Neural progenitor cell (in vitro differentiated cells): ENCODE data around the gene PLAC1. TPM values are rescaled to one million over a fixed set of nuclear protein-coding genes. Genes with fewer than 3 reads are reported as not detected.

ENCODE experiments used
- DNase-seq: peaks from one replicate; pipeline ENCODE4 v3.0.0-alpha.2; 2016; ENCODE audit warnings: low spot score
- H2AFZ ChIP-seq: fragments of 200-600 bp; sonication (generic); replicated peaks from 2 replicates; pipeline ENCODE4 v1.6.1; 2016; ENCODE audit warnings: antibody characterized with exemption
- H3F3A ChIP-seq: fragments of 200-600 bp; sonication (generic); 2 replicates; pipeline ENCODE4 v1.6.1; 2016; ENCODE audit warnings: antibody characterized with exemption, low read depth
- H3K27ac ChIP-seq: fragments of 200-600 bp; sonication (generic); 2 replicates; pipeline ENCODE4 v1.5.1; 2016; ENCODE audit warnings: mild to moderate bottlenecking
- H3K27me3 ChIP-seq: fragments of 200-600 bp; sonication (generic); 2 replicates; pipeline ENCODE4 v1.6.1; 2016; ENCODE audit warnings: mild to moderate bottlenecking, moderate library complexity
- H3K36me3 ChIP-seq: fragments of 200-600 bp; sonication (generic); 2 replicates; pipeline ENCODE4 v1.5.1; 2016
- H3K4me1 ChIP-seq: fragments of 200-600 bp; sonication (generic); 2 replicates; pipeline ENCODE4 v1.6.1; 2016; ENCODE audit warnings: mixed run types
- H3K4me2 ChIP-seq: fragments of 200-600 bp; sonication (generic); 2 replicates; pipeline ENCODE4 v1.6.1; 2016
- H3K4me3 ChIP-seq: fragments of 200-600 bp; sonication (generic); 2 replicates; pipeline ENCODE4 v1.5.1; 2016
- H3K79me2 ChIP-seq: fragments of 200-600 bp; sonication (generic); 2 replicates; pipeline ENCODE4 v1.6.1; 2016; ENCODE audit warnings: low read depth
- H3K9ac ChIP-seq: fragments of 200-600 bp; sonication (generic); 2 replicates; pipeline ENCODE4 v1.6.1; 2016
- H3K9me3 ChIP-seq: fragments of 200-600 bp; sonication (generic); 2 replicates; pipeline ENCODE4 v1.5.1; 2016; ENCODE audit warnings: low read depth
- H4K20me1 ChIP-seq: fragments of 200-600 bp; sonication (generic); 2 replicates; pipeline ENCODE4 v1.6.1; 2016; ENCODE audit warnings: low read depth
- H3K27ac Mint-ChIP-seq: 3 replicates; pipeline ENCODE4 v1.8.0; 2021; ENCODE audit warnings: mixed read lengths
- H3K27me3 Mint-ChIP-seq: 2 replicates; pipeline ENCODE4 v1.8.0; 2022; ENCODE audit warnings: low read depth, mild to moderate bottlenecking, inconsistent platforms, moderate library complexity, mixed read lengths; ENCODE audit not compliant: insufficient read depth
- H3K36me3 Mint-ChIP-seq: 3 replicates; pipeline ENCODE4 v1.8.0; 2021; ENCODE audit warnings: mixed read lengths
- H3K4me1 Mint-ChIP-seq: 3 replicates; pipeline ENCODE4 v1.8.0; 2021; ENCODE audit warnings: mixed read lengths
- H3K4me3 Mint-ChIP-seq: 3 replicates; pipeline ENCODE4 v1.8.0; 2021; ENCODE audit warnings: mild to moderate bottlenecking, moderate library complexity, mixed read lengths
- H3K9me3 Mint-ChIP-seq: 3 replicates; pipeline ENCODE4 v1.8.0; 2020; ENCODE audit warnings: mixed read lengths
- EZH2 ChIP-seq: fragments of 200-600 bp; sonication (generic); IDR thresholded peaks from 2 replicates; pipeline ENCODE4 v1.6.1; 2017; ENCODE audit warnings: antibody characterized with exemption, mild to moderate bottlenecking, moderate library complexity
- EZH2phosphoT487 ChIP-seq: fragments of 200-600 bp; sonication (generic); IDR thresholded peaks from 2 replicates; pipeline ENCODE4 v1.6.1; 2017; ENCODE audit warnings: antibody characterized with exemption
- total RNA-seq: library from RNA; depleted of rRNA; stranded (reverse); fragments of >200 nt; gene quantifications from 2 replicates; pipeline ENCODE4 v1.2.3, GENCODE V29; 2015; ENCODE audit warnings: low replicate concordance
- TF ChIP-seq, protein P1 (sequence below): fragments of 200-600 bp; sonication (generic); IDR thresholded peaks from 2 replicates; pipeline ENCODE4 v1.5.1; 2017; ENCODE audit warnings: antibody characterized with exemption, mild to moderate bottlenecking

The PLAC1 gene
- total RNA-seq, 1 donor from 2014 or later: not detected

DNA sequence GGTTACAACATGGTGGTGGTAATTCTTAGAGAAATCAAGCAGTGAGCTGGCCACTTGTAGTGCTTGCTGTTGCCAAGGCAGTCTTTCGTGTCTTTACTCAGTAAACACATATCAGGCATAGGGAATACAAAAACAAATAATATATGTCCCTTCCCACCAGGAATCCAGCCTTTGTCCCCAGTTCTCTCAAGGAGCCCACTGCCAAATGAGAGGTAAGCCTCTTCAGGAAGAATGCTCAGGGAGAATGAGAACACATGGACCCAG is 421 bp upstream of the PLAC1 start:
- Histone ChIP-seq H3K36me3 (no peaks in the 10 kb centered on the region), H3K27ac (no peak overlapping the region), H3K27me3 (no peaks in the 10 kb centered on the region), H3K4me2 (no peak overlapping the region), H3K4me1 (no peaks in the 10 kb centered on the region), H3K79me2 (no peaks in the 10 kb centered on the region), H3K4me3 (no peak overlapping the region), H3F3A (no peaks in the 10 kb centered on the region), H2AFZ (no peak overlapping the region), H3K9ac (no peak overlapping the region), H4K20me1 (no peaks in the 10 kb centered on the region), H3K9me3 (no peaks in the 10 kb centered on the region)
- DNase-seq: no peak
- TF ChIP-seq, protein P1, sequence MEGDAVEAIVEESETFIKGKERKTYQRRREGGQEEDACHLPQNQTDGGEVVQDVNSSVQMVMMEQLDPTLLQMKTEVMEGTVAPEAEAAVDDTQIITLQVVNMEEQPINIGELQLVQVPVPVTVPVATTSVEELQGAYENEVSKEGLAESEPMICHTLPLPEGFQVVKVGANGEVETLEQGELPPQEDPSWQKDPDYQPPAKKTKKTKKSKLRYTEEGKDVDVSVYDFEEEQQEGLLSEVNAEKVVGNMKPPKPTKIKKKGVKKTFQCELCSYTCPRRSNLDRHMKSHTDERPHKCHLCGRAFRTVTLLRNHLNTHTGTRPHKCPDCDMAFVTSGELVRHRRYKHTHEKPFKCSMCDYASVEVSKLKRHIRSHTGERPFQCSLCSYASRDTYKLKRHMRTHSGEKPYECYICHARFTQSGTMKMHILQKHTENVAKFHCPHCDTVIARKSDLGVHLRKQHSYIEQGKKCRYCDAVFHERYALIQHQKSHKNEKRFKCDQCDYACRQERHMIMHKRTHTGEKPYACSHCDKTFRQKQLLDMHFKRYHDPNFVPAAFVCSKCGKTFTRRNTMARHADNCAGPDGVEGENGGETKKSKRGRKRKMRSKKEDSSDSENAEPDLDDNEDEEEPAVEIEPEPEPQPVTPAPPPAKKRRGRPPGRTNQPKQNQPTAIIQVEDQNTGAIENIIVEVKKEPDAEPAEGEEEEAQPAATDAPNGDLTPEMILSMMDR: no peak
- no peak for TF ChIP-seq EZH2phosphoT487
- TF ChIP-seq EZH2: no peak
- Mint-ChIP-seq H3K27ac (no peak overlapping the region), H3K4me1 (no peaks in the 10 kb centered on the region), H3K9me3 (no peaks in the 10 kb centered on the region), H3K36me3 (no peaks in the 10 kb centered on the region), H3K4me3 (no peak overlapping the region), H3K27me3 (peaks cover 2% of the 10 kb centered on the region)

DNA sequence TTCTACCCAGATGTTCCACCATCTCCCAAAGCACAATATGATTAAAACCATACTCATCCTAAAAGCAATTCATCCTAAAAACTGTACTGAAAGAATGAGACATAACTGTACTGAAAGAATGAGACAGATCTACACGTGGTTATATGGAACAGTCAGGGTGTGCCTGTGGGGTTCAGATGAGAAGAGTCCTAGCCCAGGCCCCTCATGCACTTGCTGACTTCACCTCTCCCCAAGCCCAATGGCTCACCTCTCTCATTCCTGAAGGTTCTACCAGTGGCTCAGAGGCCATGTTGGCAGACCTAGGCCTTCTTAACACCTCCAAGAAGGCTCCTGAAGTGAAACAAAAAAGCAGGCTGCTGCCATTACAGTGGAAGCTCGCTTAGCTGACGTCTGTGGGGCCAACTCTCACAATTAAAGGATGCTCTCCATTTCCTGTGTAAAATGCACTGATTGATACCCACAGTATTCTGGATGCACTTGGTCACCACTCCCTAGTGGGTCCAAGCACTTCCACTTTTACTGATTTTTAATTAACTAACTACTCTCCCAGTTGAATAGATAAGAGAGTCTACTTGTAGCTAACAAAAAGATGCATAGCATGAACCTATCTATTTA is 3.8 kb downstream of the PLAC1 start:
- Mint-ChIP-seq H3K9me3 (no peaks in the 10 kb centered on the region), H3K36me3 (no peaks in the 10 kb centered on the region), H3K4me1 (no peaks in the 10 kb centered on the region), H3K27ac (no peak overlapping the region), H3K27me3 (peaks cover 4% of the 10 kb centered on the region), H3K4me3 (no peak overlapping the region)
- Histone ChIP-seq H3K4me3 (no peak overlapping the region), H3K27ac (no peak overlapping the region), H2AFZ (no peak overlapping the region), H4K20me1 (no peaks in the 10 kb centered on the region), H3K79me2 (no peaks in the 10 kb centered on the region), H3K9me3 (no peaks in the 10 kb centered on the region), H3K4me2 (no peak overlapping the region), H3K9ac (no peak overlapping the region), H3F3A (no peaks in the 10 kb centered on the region), H3K36me3 (no peaks in the 10 kb centered on the region), H3K27me3 (no peaks in the 10 kb centered on the region), H3K4me1 (no peaks in the 10 kb centered on the region)
- DNase-seq: no peak
- no peak for TF ChIP-seq EZH2phosphoT487
- no peak for TF ChIP-seq EZH2
- TF ChIP-seq, protein P1: no peak

DNA sequence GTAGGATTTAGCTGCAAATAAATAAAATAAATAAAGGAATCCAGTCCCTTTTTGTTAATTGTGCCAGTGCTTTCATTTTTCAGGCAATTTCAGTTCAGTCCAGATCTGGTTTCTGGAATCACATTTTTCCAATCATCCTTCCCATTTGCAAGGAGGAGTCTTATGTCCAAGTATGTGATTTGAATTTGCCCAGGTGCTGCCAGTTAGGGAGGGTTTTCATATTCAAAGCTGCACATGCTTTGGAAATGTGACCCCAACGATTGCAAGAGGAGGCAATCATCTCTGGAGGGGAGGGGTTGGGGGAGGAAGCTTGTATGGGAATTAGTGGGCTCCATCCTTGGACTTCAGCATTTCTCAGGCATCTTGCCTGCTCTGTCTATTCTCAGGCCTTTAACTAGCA is 4.4 kb downstream of the PLAC1 start:
- H3K4me1 Mint-ChIP-seq: no peaks in the 10 kb centered on the region
- TF ChIP-seq, protein P1: no peak
- TF ChIP-seq EZH2phosphoT487 (no peak), EZH2 (no peak)
- H3K4me3 Mint-ChIP-seq: no peak overlapping the region
- H3K27ac Mint-ChIP-seq: no peak overlapping the region
- DNase-seq: no peak
- no peaks in the 10 kb centered on the region for H3K36me3 Mint-ChIP-seq
- Histone ChIP-seq H3K27ac (no peak overlapping the region), H2AFZ (no peak overlapping the region), H3K27me3 (no peaks in the 10 kb centered on the region), H3K9me3 (no peaks in the 10 kb centered on the region), H3K36me3 (no peaks in the 10 kb centered on the region), H3K79me2 (no peaks in the 10 kb centered on the region), H3K4me1 (no peaks in the 10 kb centered on the region), H3K4me2 (no peak overlapping the region), H3K9ac (no peak overlapping the region), H3K4me3 (no peak overlapping the region), H4K20me1 (no peaks in the 10 kb centered on the region), H3F3A (no peaks in the 10 kb centered on the region)
- H3K27me3 Mint-ChIP-seq: peaks cover 4% of the 10 kb centered on the region
- no peaks in the 10 kb centered on the region for H3K9me3 Mint-ChIP-seq

DNA sequence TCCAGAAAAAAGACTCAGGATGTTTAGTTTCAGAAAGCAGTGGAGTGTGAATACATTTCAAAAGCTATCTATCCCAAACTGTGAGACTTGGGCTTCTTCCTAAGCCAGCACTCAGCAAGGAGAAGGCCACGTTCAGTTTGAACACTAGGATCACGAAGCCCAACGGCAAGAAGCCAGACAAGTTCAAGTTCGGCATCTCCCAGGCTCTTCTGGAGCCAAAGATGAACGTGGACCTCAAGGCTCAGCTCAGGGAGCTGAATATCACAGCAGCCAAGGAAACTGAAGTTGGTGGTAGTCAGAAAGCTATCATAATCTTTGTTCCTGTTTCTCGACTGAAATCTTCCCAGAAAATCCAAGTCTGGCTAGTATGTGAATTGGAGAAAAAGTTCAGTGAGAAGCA is 7.6 kb downstream of the PLAC1 start:
- H2AFZ ChIP-seq: no peak overlapping the region
- H3K27ac ChIP-seq: no peak overlapping the region
- Mint-ChIP-seq H3K27ac (no peak overlapping the region), H3K27me3 (peaks cover 2% of the 10 kb centered on the region), H3K4me1 (no peaks in the 10 kb centered on the region), H3K4me3 (no peak overlapping the region), H3K9me3 (no peaks in the 10 kb centered on the region), H3K36me3 (no peaks in the 10 kb centered on the region)
- H3K9ac ChIP-seq: no peak overlapping the region
- no peak for DNase-seq
- no peaks in the 10 kb centered on the region for H3K36me3 ChIP-seq
- no peaks in the 10 kb centered on the region for H3K9me3 ChIP-seq
- TF ChIP-seq, protein P1: no peak
- no peaks in the 10 kb centered on the region for H3K79me2 ChIP-seq
- H3K4me1 ChIP-seq: no peaks in the 10 kb centered on the region
- no peaks in the 10 kb centered on the region for H3K27me3 ChIP-seq
- no peak overlapping the region for H3K4me2 ChIP-seq
- H3F3A ChIP-seq: no peaks in the 10 kb centered on the region
- no peaks in the 10 kb centered on the region for H4K20me1 ChIP-seq
- H3K4me3 ChIP-seq: no peak overlapping the region
